Fibroblast of lung (primary cell): ENCODE results near the gene NAA35. TPM values are rescaled to one million over a fixed set of nuclear protein-coding genes. Genes with fewer than 3 reads are reported as not detected.

Experiments
- DNase-seq, 2 donors: peaks; one replicate each; pipeline versions ENCODE4 v3.0.0 to v3.0.0-alpha.2; 2010; ENCODE audit warnings: low read depth in 2 of 2
- H2AFZ ChIP-seq: 2 replicates; pipeline ENCODE4 v1.5.1; 2012; ENCODE audit warnings: low read length, control low read depth, inconsistent platforms
- H3K27ac ChIP-seq: 2 replicates; pipeline ENCODE4 v1.5.1; 2011; ENCODE audit warnings: low read length, control low read depth; ENCODE audit not compliant: insufficient read depth
- H3K27me3 ChIP-seq: 2 replicates; pipeline ENCODE4 v1.5.1; 2011; ENCODE audit warnings: mild to moderate bottlenecking, low read length; ENCODE audit not compliant: control insufficient read depth, insufficient read depth
- H3K36me3 ChIP-seq: 2 replicates; pipeline ENCODE4 v1.5.1; 2011; ENCODE audit warnings: low read length; ENCODE audit not compliant: control insufficient read depth, insufficient read depth
- H3K4me1 ChIP-seq: 2 replicates; pipeline ENCODE4 v1.5.1; 2011; ENCODE audit warnings: low read length; ENCODE audit not compliant: control insufficient read depth, insufficient read depth; ENCODE audit errors: extremely low read depth
- H3K4me2 ChIP-seq: 2 replicates; pipeline ENCODE4 v1.5.1; 2011; ENCODE audit warnings: low read length, control low read depth; ENCODE audit not compliant: insufficient read depth; ENCODE audit errors: extremely low read depth
- H3K4me3 ChIP-seq, 4 experiments: fragments of 200-600 bp in 1 of 4; sonication (generic) in 1 of 4; replicated peaks in 1 of 4; 2 replicates each; pipeline ENCODE4 v1.5.1; 2011 to 2016; ENCODE audit warnings: low read length in 4 of 4, low read depth in 3 of 4, mild to moderate bottlenecking in 3 of 4, control low read depth in 2 of 4, inconsistent platforms in 1 of 4, mixed read lengths in 1 of 4; ENCODE audit not compliant: insufficient read depth in 1 of 4; ENCODE audit errors: control extremely low read depth in 1 of 4
- H3K79me2 ChIP-seq: 2 replicates; pipeline ENCODE4 v1.5.1; 2012; ENCODE audit warnings: mild to moderate bottlenecking, low read length, inconsistent platforms; ENCODE audit not compliant: control insufficient read depth, insufficient read depth
- H3K9ac ChIP-seq: 2 replicates; pipeline ENCODE4 v1.5.1; 2011; ENCODE audit warnings: mild to moderate bottlenecking, low read length, control low read depth; ENCODE audit not compliant: insufficient read depth
- H3K9me3 ChIP-seq: 2 replicates; pipeline ENCODE4 v1.5.1; 2012; ENCODE audit warnings: low read depth, low read length; ENCODE audit not compliant: control insufficient read depth, insufficient read depth
- H4K20me1 ChIP-seq: 2 replicates; pipeline ENCODE4 v1.5.1; 2011; ENCODE audit warnings: low read length; ENCODE audit not compliant: control insufficient read depth, insufficient read depth; ENCODE audit errors: extremely low read depth
- EZH2 ChIP-seq: IDR thresholded peaks from 2 replicates; pipeline ENCODE4 v1.5.1; 2012; ENCODE audit warnings: low read length, control low read depth, mild to moderate bottlenecking; ENCODE audit errors: missing control alignments
- polyA plus RNA-seq, 2 donors: library from polyadenylated mRNA; depleted of rRNA in 1 of 2; stranded (reverse) in 1 of 2; unstranded in 1 of 2; fragments of >200 nt; gene quantifications; 2 replicates each; pipeline ENCODE4 v1.2.1, GENCODE V29; 2011 to 2012; ENCODE audit warnings: missing spikeins in 1 of 2
- total RNA-seq: library from RNA; depleted of rRNA; stranded (reverse); fragments of >200 nt; gene quantifications from 2 replicates; pipeline ENCODE4 v1.2.1, GENCODE V29; 2014
- TF ChIP-seq, protein P1 (sequence below), 2 donors: IDR thresholded peaks in 1 of 2; conservative IDR thresholded peaks in 1 of 2; 1 replicate in 1 of 2; 2 replicates in 1 of 2; pipeline ENCODE4 v1.5.1; 2011 to 2012; ENCODE audit warnings: low read length in 2 of 2, control low read depth in 1 of 2, inconsistent platforms in 1 of 2, low read depth in 1 of 2, mild to moderate bottlenecking in 1 of 2

Gene NAA35
- total and polyA plus RNA-seq, 2 donors (not counting 1 experiment from before 2014, with no cell fraction given) = 20.5 to 23.5 TPM

DNA sequence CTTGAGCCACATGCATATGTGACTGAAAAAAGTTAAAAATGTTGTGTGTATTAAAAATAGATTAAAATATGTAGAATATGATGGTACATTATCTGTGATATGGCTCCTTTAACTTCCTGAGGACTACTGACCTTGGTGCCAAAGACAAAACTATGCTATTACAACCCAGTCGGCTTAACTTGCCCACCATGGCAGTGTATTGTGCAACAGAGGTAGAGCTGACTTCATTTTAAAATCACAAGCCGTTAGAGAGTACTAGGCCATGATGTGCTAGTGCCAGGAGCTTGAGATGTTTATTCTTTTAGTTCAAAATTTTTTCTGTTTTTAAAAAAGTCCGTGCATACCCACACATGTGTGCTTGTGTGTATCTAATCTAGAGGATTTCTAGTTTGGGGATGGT lies 46.3 kb downstream of the NAA35 start:
- H3K9ac ChIP-seq = no peak overlapping the region
- H3K4me2 ChIP-seq = no peak overlapping the region
- H2AFZ ChIP-seq = no peak overlapping the region
- H3K27ac ChIP-seq = no peak overlapping the region
- no peaks in the 10 kb centered on the region for H3K9me3 ChIP-seq
- no peaks in the 10 kb centered on the region for H3K79me2 ChIP-seq
- no peak for DNase-seq
- no peak overlapping the region for H3K4me3 ChIP-seq
- H3K4me1 ChIP-seq = no peaks in the 10 kb centered on the region
- no peaks in the 10 kb centered on the region for H3K36me3 ChIP-seq
- TF ChIP-seq EZH2 = no peak
- TF ChIP-seq, protein P1, sequence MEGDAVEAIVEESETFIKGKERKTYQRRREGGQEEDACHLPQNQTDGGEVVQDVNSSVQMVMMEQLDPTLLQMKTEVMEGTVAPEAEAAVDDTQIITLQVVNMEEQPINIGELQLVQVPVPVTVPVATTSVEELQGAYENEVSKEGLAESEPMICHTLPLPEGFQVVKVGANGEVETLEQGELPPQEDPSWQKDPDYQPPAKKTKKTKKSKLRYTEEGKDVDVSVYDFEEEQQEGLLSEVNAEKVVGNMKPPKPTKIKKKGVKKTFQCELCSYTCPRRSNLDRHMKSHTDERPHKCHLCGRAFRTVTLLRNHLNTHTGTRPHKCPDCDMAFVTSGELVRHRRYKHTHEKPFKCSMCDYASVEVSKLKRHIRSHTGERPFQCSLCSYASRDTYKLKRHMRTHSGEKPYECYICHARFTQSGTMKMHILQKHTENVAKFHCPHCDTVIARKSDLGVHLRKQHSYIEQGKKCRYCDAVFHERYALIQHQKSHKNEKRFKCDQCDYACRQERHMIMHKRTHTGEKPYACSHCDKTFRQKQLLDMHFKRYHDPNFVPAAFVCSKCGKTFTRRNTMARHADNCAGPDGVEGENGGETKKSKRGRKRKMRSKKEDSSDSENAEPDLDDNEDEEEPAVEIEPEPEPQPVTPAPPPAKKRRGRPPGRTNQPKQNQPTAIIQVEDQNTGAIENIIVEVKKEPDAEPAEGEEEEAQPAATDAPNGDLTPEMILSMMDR (conservative IDR thresholded peaks at IDR 0.05 in 1 of 2, IDR thresholded peaks at IDR 0.05 in 1 of 2; ENCODE audit: low read depth in 1 of 2, low read length in 2 of 2) = no peak
- no peaks in the 10 kb centered on the region for H3K27me3 ChIP-seq
- no peaks in the 10 kb centered on the region for H4K20me1 ChIP-seq

GRCh38 chr9:85994191-85994590 lies 53.2 kb downstream of the NAA35 start:
- Histone ChIP-seq H2AFZ (no peak overlapping the region), H4K20me1 (no peaks in the 10 kb centered on the region), H3K4me1 (no peaks in the 10 kb centered on the region), H3K9me3 (no peaks in the 10 kb centered on the region), H3K4me3 (no peak overlapping the region), H3K9ac (no peak overlapping the region), H3K27ac (no peak overlapping the region), H3K79me2 (no peaks in the 10 kb centered on the region), H3K4me2 (no peak overlapping the region), H3K27me3 (no peaks in the 10 kb centered on the region), H3K36me3 (peaks cover 2% of the 10 kb centered on the region)
- TF ChIP-seq, protein P1 (conservative IDR thresholded peaks at IDR 0.05 in 1 of 2, IDR thresholded peaks at IDR 0.05 in 1 of 2; ENCODE audit: low read depth in 1 of 2, low read length in 2 of 2) = no peak
- TF ChIP-seq EZH2 = no peak
- no peak for DNase-seq

GRCh38 chr9:85995097-85995496 lies 54.2 kb downstream of the NAA35 start:
- H3K27me3 ChIP-seq = no peaks in the 10 kb centered on the region
- no peak overlapping the region for H3K4me3 ChIP-seq
- H3K79me2 ChIP-seq = no peaks in the 10 kb centered on the region
- H3K9ac ChIP-seq = no peak overlapping the region
- no peak overlapping the region for H3K27ac ChIP-seq
- no peak for DNase-seq
- no peak overlapping the region for H3K4me2 ChIP-seq
- no peaks in the 10 kb centered on the region for H3K4me1 ChIP-seq
- TF ChIP-seq, protein P1 (conservative IDR thresholded peaks at IDR 0.05 in 1 of 2, IDR thresholded peaks at IDR 0.05 in 1 of 2; ENCODE audit: low read depth in 1 of 2, low read length in 2 of 2) = no peak
- no peak for TF ChIP-seq EZH2
- H3K36me3 ChIP-seq = peaks cover 2% of the 10 kb centered on the region
- no peak overlapping the region for H2AFZ ChIP-seq
- H4K20me1 ChIP-seq = no peaks in the 10 kb centered on the region
- H3K9me3 ChIP-seq = no peaks in the 10 kb centered on the region
